Transverse colon (tissue), 4 donors: ENCODE measurements around the gene IGSF10. TPM values are rescaled to one million over a fixed set of nuclear protein-coding genes. Genes with fewer than 3 reads are reported as not detected.

Experiments
- DNase-seq: peaks from one replicate; pipeline ENCODE4 v3.0.0-alpha.2; 2019
- H3K27ac ChIP-seq, 4 donors: fragments of 200-600 bp; sonication (generic); 2 replicates each; pipeline ENCODE4 v1.5.1; 2016 to 2018; ENCODE audit warnings: inconsistent platforms in 4 of 4
- H3K27me3 ChIP-seq: fragments of 200-600 bp; sonication (generic); 2 replicates; pipeline ENCODE4 v1.5.1; 2017; ENCODE audit warnings: inconsistent platforms
- H3K36me3 ChIP-seq, 4 donors: fragments of 200-600 bp; sonication (generic); 2 replicates each; pipeline ENCODE4 v1.5.1; 2017 to 2019; ENCODE audit warnings: inconsistent platforms in 4 of 4
- H3K4me1 ChIP-seq, 4 donors: fragments of 200-600 bp; sonication (generic); 2 replicates each; pipeline ENCODE4 v1.5.1; 2017 to 2020; ENCODE audit warnings: inconsistent platforms in 4 of 4
- H3K4me3 ChIP-seq, 4 donors: fragments of 200-600 bp; sonication (generic); 1 replicate in 1 of 4; 2 replicates in 3 of 4; pipeline versions ENCODE4 v1.5.1 to v1.6.1; 2017 to 2019; ENCODE audit warnings: inconsistent platforms in 4 of 4
- H3K9me3 ChIP-seq, 2 donors: fragments of 200-600 bp; sonication (generic); 2 replicates each; pipeline ENCODE4 v1.5.1; 2017 to 2019; ENCODE audit warnings: inconsistent platforms in 2 of 2
- CTCF ChIP-seq, 5 experiments: fragments of 200-600 bp in 3 of 5; fragments of 450-650 bp in 2 of 5; sonication (generic) in 3 of 5; IDR thresholded peaks; 1 replicate in 2 of 5; 2 replicates in 3 of 5; pipeline ENCODE4 v1.5.1; 2016 to 2017; ENCODE audit warnings: antibody characterized with exemption in 5 of 5, inconsistent platforms in 3 of 5, mild to moderate bottlenecking in 2 of 5, moderate library complexity in 1 of 5
- EP300 ChIP-seq: sonication (generic); formaldehyde crosslinking; IDR thresholded peaks from one replicate; pipeline ENCODE4 v1.6.1; 2017; ENCODE audit warnings: antibody characterized with exemption, low read depth
- POLR2A ChIP-seq: fragments of 450-650 bp; IDR thresholded peaks from one replicate; pipeline ENCODE4 v1.6.1; 2016; ENCODE audit warnings: antibody characterized with exemption, mild to moderate bottlenecking, moderate library complexity
- POLR2AphosphoS5 ChIP-seq, 3 donors: sonication (generic); formaldehyde crosslinking; IDR thresholded peaks; one replicate each; pipeline ENCODE4 v1.6.1; 2016; ENCODE audit warnings: antibody characterized with exemption in 3 of 3
- WGBS, 2 donors: methylation state at CpG; one replicate each; pipeline ENCODE4 v1.1.5; 2018; ENCODE audit warnings: low coverage in 1 of 2; 5-methylcytosine and 5-hydroxymethylcytosine counted together
- in situ Hi-C, 4 donors: fragments of 200-750 bp; cut with MboI; loops; one replicate each; pipeline versions ENCODE4 v1.15.0 to v1.15.1; 2017; ENCODE audit warnings: low sequenced_read_pairs in 3 of 4, low pct_ligation_motif_present in 1 of 4, low pct_unique_long_range_greater_than_20kb in 1 of 4
- intact Hi-C: fragments of 100-400 bp; cut with DNase I; formaldehyde crosslinking; loops from one replicate; pipeline ENCODE4 v1.15.1; 2023; ENCODE audit warnings: low total_unique reads
- total RNA-seq, 4 donors: library from RNA; depleted of rRNA; stranded (reverse); fragments of >200 nt; gene quantifications; one replicate each; pipeline ENCODE4 v1.1.0, GENCODE V29; 2016

The IGSF10 gene
- total RNA-seq, 4 donors from 2014 or later: 0.37 to 5.8 (median 1.7) TPM

GRCh38 chr3:151456065-151456464, 4.8 kb downstream of the IGSF10 start:
- no peaks in the 10 kb centered on the region for H3K36me3 ChIP-seq
- H3K4me3 ChIP-seq: no peak overlapping the region
- 45 to 49% methylated on average over 3 of the region's 3 CpGs for WGBS, 2 donors
- H3K4me1 ChIP-seq: peaks cover 5 to 31% (median 8%) of the 10 kb centered on the region in 4 donors
- H3K9me3 ChIP-seq: no peaks in the 10 kb centered on the region
- intact Hi-C loops (no loop called here), in situ Hi-C loops (no loop called here)
- TF ChIP-seq CTCF (IDR thresholded peaks at IDR 0.05) (no peak), POLR2A (no peak), POLR2AphosphoS5 (IDR thresholded peaks at IDR 0.05) (no peak), EP300 (no peak)
- no peak overlapping the region for H3K27ac ChIP-seq
- DNase-seq: no peak
- peaks cover 5% of the 10 kb centered on the region for H3K27me3 ChIP-seq

GRCh38 chr3:151452841-151453240, 8.0 kb downstream of the IGSF10 start:
- WGBS, 2 donors: 20 to 34% methylated on average over 2 of the region's 2 CpGs
- peak overlapping the region in 2 of 4 donors; percentile 21 to 45 for H3K27ac ChIP-seq
- TF ChIP-seq CTCF (IDR thresholded peaks at IDR 0.05): no peak
- no peak for TF ChIP-seq POLR2A
- no peak overlapping the region for H3K4me3 ChIP-seq
- peaks cover 0 to 14% (median 3%) of the 10 kb centered on the region in 4 donors for H3K4me1 ChIP-seq
- no peaks in the 10 kb centered on the region for H3K36me3 ChIP-seq
- in situ Hi-C loops: no loop called here
- intact Hi-C loops: no loop called here
- H3K27me3 ChIP-seq: no peaks in the 10 kb centered on the region
- DNase-seq: peak; percentile 33
- no peaks in the 10 kb centered on the region for H3K9me3 ChIP-seq

- Histone ChIP-seq H3K4me1 (peaks cover 0 to 14% (median 3%) of the 10 kb centered on the region in 4 donors), H3K36me3 (no peaks in the 10 kb centered on the region), H3K27ac (peak overlapping the region in 2 of 4 donors; percentile 21 to 45), H3K27me3 (no peaks in the 10 kb centered on the region), H3K9me3 (no peaks in the 10 kb centered on the region), H3K4me3 (no peak overlapping the region)
- 0 to 24% methylated on average over 1 of the region's 1 CpG for WGBS, 2 donors
- TF ChIP-seq POLR2AphosphoS5 (IDR thresholded peaks at IDR 0.05) (no peak), CTCF (IDR thresholded peaks at IDR 0.05) (no peak), POLR2A (no peak), EP300 (no peak)
- in situ Hi-C loops (no loop called here), intact Hi-C loops (no loop called here)
- DNase-seq: no peak
Measured at GRCh38 chr3:151452368-151452767, 8.5 kb downstream of the IGSF10 start.

- Histone ChIP-seq H3K4me3 (no peak overlapping the region), H3K9me3 (no peaks in the 10 kb centered on the region), H3K27ac (no peak overlapping the region), H3K4me1 (no peaks in the 10 kb centered on the region), H3K36me3 (no peaks in the 10 kb centered on the region), H3K27me3 (no peaks in the 10 kb centered on the region)
- DNase-seq: no peak
- in situ Hi-C loops: loop anchor here in 1 of 4 donors (10.0 kb wide), 1 partner anchor 389 kb away; no protein-coding TSS in a partner anchor
- intact Hi-C loops: loop anchor here (10.0 kb wide), 1 partner anchor 469 kb away; no protein-coding TSS in a partner anchor
- TF ChIP-seq POLR2AphosphoS5 (IDR thresholded peaks at IDR 0.05) (no peak), POLR2A (no peak), EP300 (no peak), CTCF (IDR thresholded peaks at IDR 0.05) (no peak)
- WGBS, 2 donors: 69 to 71% methylated on average over 3 of the region's 3 CpGs
Measured at GRCh38 chr3:151446002-151446340, 14.9 kb downstream of the IGSF10 start.
